CD4-positive, alpha-beta T cell treated with Interleukin-1 beta for 1 hour (primary cell): ENCODE data around the gene ADAM15.

Experiments used
- DNase-seq, 2 donors: peaks; one replicate each; pipeline ENCODE4 v3.0.0-alpha.2; 2020 to 2022

ADAM15 gene

DNA sequence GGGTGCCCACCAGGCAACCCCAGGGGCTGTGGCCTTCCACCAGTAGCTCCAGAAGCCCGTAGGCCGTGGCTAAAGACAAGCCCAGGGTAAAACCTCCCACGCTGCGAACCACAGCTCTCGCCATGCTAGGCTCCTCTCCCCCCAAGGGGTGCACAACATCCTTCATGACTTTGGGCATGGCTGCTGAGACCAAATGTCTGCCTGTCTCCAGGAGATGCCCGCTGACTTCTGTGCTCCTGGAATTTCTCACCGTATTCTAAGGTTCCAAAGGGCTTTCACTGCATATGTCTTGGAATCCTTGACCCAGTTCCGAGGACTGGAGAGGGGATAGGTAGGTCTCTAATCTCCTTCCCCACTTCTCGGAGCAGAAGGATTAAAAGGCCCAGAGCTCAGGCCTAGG, 17.6 kb upstream of the ADAM15 start, which contains the start of the genes DCST1 and DCST2:
TSS of gene DCST1 (plus strand) at position 301 of the 400 bp plus-strand sequence. CDS start 213 bp downstream, outside the sequence.
TSS of gene DCST2 (minus strand) at position 258 of the 400 bp plus-strand sequence. CDS start at position 178, 80 bp downstream.
- no peak for DNase-seq

- no peak for DNase-seq
These were observed 16.6 kb upstream of the ADAM15 start for GRCh38 chr1:155034318-155035208.

- DNase-seq = no peak
These were observed 15.2 kb upstream of the ADAM15 start for GRCh38 chr1:155035936-155036335.

DNA sequence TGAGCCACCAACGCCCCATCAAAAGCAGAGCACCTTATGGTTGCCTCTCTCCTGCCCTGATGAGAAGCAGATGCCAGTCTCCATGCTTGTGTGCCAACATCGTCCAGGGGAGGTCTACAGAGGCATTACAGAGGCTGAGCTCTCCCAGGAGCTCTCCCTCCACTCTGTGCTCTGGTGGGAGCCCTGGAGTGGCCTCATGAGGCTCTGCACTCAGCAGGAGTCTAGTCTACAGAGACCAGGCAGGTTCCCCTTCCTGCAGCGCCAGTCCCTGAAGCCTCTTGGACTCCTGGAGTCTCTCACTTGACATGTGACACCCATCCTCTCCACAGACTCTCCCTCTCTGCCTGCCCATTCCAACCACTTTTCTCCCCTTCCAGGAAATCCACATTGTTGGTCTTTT, 14.1 kb upstream of the ADAM15 start:
- DNase-seq = no peak

DNA sequence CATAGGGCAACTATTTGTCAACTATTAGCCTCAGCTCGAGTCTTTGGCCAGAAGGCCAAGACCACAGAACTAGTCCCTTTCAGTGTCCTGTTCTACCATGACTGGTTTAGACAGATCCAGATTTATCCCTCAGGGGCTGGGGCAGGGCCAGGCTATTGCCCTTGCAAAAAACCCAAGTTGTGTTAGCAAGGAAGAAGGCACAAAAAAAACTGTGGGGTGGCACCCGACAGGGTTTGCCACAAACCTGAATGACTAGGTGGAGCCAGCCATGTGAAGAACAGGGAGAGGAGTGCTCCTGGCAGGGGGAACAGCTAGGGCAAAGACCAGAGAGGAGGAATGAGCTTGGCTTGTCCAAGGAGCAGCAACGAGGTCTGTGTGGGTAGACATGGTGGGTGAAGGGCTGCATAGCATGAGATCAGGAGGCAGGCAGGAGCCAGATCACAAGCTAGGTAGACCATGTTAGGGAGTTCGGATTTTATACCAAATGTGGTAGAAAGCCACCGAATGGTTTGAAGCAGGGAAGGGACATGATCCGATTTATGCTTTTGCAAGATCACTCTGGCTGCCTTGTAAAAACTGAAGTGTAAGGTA, 13.2 kb upstream of the ADAM15 start:
- no peak for DNase-seq

GRCh38 chr1:155038602-155039307, 12.4 kb upstream of the ADAM15 start:
- no peak for DNase-seq

DNA sequence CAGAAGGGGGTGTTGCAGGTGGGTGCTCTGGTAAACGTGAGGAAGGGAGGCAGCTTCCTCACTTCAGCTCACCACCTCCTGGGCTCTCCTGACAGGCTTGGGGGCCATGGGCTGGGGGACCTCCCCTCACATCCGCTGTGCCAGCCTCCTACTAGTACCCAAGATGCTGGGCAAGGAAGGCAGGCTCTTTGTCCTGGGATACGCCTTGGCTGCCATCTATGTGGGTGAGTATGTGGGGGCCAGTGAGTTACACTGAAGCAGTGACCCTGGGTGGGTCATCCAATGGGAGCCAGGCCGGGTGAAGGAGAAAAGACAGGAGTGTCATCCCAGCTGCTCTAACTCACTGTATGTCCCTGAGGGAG, 11.8 kb upstream of the ADAM15 start:
- no peak for DNase-seq

DNA sequence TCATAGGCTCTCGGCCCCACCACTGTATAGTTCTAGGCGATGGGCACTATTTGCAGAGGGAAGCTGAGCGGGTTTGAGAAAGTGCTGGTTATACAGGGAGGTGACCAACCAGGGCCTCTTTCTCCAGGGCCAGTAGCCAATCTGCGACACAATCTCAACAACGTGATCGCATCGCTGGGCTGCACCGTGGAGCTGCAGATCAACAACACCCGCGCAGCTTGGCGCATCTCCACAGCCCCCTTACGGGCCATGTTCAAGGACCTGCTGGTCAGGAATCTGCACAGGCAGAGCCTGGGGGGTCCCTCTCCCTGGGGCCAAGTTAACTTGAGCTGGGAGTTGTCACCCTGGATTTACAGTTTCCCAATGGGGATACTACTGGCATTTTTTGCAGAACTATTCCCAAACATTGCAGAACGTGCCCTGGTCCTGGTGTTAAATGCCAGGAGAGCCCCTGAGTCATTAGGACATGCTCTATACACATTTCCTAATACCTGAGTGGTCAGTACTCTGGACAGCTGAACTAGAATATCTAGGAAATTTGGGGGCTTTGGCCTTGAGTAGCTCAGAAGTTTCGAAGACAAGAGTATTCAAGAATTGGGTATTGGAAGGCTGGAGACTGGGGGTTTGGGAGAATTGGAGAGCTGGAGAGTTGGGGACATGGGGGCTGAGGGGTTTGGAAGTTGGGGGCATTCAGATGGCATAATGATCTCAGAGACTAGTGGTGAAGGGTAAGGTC, 10.6 kb upstream of the ADAM15 start:
- no peak for DNase-seq

DNA sequence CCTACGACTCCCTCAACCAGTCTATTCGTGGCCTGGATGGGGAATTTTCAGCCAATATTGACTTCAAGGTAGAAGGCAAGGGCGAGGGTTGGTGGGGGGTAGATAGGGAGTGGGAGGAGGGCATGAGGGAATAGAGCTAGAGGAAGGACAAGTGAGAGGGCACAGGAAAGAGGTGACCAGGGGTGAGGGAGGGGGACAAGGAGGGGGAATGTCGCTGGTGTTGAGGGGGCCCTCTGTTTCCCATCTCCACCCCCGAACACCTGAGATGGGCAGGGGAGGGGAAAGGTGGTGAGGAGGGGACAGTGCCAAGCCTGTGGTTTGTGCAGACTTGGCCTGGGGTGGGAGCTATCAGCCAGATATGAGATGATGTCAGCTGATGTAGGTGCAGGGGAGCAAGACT, 8.3 kb upstream of the ADAM15 start:
- no peak for DNase-seq

DNA sequence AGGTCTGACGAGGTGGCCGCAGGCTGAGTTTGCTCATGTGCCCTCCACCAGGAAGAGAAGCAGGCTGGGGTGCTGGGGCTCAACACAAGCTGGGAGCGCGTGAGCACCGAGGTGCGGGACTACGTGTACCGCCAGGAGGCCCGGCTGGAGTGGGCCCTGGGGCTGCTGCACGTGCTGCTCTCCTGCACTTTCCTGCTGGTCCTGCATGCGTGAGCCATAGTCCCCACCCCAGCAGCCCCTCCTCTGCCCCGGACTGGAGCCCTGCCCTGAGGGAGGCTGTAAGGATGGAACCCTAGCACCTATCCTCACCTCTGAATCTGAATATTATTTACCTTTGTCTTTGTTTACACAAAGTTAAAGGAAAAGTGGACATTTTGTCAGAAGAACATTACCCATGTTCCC, 7.8 kb upstream of the ADAM15 start:
- no peak for DNase-seq

- DNase-seq = no peak
These were observed 7.3 kb upstream of the ADAM15 start for GRCh38 chr1:155043793-155044192.

DNA sequence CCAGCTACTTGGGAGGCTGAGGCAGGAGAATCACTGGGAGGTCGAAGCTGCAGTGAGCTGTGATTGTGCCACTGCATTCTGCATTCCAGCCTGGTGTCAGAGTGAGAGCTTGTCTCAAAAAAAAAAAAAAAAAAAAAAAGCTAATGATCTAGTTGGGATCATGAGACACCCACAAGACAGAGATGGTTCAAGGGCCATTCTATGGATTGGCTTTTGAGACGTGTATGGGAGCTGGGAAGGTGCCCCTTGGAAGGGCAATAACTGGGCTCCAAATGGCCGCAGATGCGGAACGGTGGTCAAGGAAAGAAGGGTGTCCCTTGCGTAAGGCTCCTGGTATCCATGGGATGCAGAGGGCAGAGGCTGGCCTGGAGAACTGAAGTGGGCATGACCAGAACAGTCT, 6.8 kb upstream of the ADAM15 start:
- DNase-seq = no peak

DNA sequence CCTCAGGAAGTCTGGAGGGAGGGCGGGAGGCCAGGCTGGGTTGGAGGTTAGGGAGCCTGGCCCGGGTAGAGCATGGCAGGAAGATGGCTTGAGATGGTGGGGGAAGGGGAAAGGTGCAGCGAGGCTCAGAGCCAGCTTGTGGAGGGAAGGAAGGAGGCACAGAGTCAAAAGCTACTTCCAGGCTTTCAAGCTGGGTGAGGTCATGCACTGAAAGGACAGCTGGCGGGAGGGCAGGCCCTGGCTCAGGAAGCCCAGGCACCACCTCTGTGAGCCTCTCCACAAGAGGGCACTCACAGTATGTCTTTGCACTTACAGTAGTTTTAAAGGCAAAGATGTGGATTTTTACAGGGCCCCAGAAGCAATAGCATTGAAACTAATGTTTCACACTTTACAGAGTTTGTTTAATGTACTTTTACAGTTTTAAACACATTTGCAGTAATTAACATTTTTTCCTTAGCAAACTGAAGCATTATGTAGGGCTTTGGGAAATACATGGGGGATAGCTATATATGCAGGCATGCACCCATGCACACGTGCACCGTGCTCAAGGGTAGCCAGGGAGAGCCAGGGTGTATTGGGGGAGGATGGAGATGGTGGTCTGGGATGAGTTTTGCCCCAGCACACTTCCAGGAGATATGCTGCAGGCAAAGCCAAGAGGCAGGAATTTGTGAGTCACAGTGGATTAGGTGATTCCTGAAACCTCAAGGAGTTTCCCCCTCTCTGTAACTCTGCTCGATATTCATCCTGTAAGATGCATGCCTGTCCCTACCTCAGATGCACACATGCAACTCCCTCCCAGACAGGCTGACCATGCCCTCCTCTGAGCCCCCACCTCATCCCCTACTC, 6.1 kb upstream of the ADAM15 start:
- DNase-seq = peak; percentile 76 to 77

DNA sequence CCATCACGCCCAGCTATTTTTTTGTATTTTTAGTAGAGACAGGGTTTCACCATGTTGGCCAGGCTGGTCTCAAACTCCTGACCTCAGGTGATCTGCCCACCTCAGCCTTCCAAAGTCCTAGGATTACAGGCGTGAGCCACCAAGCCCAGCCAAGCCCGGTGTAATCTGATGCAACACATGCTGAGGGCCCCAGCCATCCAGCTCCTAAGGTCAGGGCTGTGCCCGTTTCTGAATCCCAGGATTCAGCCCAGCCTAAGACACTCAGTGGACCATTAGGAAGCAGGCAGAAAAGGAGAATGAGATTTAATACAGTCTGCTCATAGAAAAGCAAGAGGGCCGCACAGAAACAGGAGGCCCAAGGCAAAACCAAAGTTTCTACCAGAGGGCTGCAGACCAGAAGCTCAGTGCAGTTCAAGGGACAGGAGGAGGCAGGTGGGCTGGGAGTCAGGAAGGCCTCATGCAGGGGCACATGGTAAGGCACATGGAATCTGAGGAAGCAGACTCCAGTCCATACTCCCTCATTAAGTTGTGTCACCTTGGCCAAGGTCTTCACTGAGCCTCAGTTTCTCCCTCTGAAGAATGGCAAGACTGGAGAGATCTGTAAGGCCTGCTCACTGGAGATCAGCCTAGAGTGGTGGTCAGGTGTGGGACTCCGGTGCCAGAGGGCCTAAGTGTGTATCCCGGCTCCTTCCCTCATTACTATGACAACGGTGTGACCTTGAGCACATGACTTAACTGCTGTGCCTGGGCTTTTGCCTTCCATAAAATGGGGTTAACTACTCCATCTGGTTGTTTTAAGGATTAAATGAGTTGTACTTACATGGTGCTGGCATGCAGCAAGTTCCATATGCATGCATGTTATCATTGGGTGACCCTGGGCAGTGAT, 2.4 kb upstream of the ADAM15 start:
- no peak for DNase-seq

- DNase-seq = no peak
These were observed 1.2 kb upstream of the ADAM15 start for GRCh38 chr1:155049651-155050559.

DNA sequence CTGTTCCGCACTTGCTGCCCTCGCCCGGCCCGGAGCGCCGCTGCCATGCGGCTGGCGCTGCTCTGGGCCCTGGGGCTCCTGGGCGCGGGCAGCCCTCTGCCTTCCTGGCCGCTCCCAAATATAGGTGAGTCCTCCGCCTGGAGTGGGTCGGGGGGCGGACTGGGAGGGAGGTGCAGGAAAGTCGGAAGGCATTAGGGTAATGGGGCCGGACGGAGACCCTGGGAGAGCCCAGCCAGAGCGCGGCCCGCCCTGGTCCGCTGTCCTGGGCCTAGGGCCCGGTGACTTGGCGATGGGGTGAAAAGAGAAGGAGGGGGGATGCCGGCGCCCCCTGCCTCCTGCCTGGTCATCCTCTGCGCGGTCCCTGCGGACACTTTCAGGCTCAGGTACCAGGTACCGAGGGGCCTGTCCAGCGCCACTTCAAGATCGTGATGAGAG, 243 bp downstream of the ADAM15 start:
- no peak for DNase-seq

- peak; percentile 58 to 59 for DNase-seq
These were observed 772 bp downstream of the ADAM15 start for GRCh38 chr1:155051777-155052398.

GRCh38 chr1:155052439-155053395, 1.6 kb downstream of the ADAM15 start:
- DNase-seq = peak in 1 of 2 donors; percentile 18
